Ishikawa (cell line): ENCODE measurements around the gene DGKI.

ENCODE experiments used
- CEBPB ChIP-seq: IDR thresholded peaks from 2 replicates; pipeline ENCODE4 v1.6.1; 2012
- CREB1 ChIP-seq: IDR thresholded peaks from 2 replicates; pipeline ENCODE4 v1.6.1; 2012; ENCODE audit warnings: low read depth
- EGR1 ChIP-seq: IDR thresholded peaks from 2 replicates; pipeline ENCODE4 v1.6.1; 2012
- EP300 ChIP-seq: IDR thresholded peaks from 2 replicates; pipeline ENCODE4 v1.6.1; 2012; ENCODE audit warnings: borderline replicate concordance
- FOXM1 ChIP-seq: IDR thresholded peaks from 2 replicates; pipeline ENCODE4 v1.6.1; 2012; ENCODE audit warnings: low read depth, borderline replicate concordance
- NFIC ChIP-seq: IDR thresholded peaks from 2 replicates; pipeline ENCODE4 v1.6.1; 2012
- RAD21 ChIP-seq: IDR thresholded peaks from 2 replicates; pipeline ENCODE4 v1.6.1; 2012; ENCODE audit warnings: low read depth
- TAF1 ChIP-seq: IDR thresholded peaks from 2 replicates; pipeline ENCODE4 v1.6.1; 2012; ENCODE audit warnings: low read depth, mild to moderate bottlenecking
- TCF12 ChIP-seq: IDR thresholded peaks from 2 replicates; pipeline ENCODE4 v1.6.1; 2012; ENCODE audit warnings: low read depth
- TEAD4 ChIP-seq: IDR thresholded peaks from 2 replicates; pipeline ENCODE4 v1.6.1; 2012
- YY1 ChIP-seq: IDR thresholded peaks from 2 replicates; pipeline ENCODE4 v1.6.1; 2012; ENCODE audit warnings: low read depth
- ZBTB7A ChIP-seq: IDR thresholded peaks from 2 replicates; pipeline ENCODE4 v1.6.1; 2012; ENCODE audit warnings: low read depth
- TF ChIP-seq, protein P1 (sequence below): IDR thresholded peaks from 2 replicates; pipeline ENCODE4 v1.6.1; 2012
- TF ChIP-seq, protein P2 (sequence below): IDR thresholded peaks from 2 replicates; pipeline ENCODE4 v1.6.1; 2012; ENCODE audit warnings: low read depth, mild to moderate bottlenecking
- TF ChIP-seq, protein P3 (sequence below): IDR thresholded peaks from 2 replicates; pipeline ENCODE4 v1.6.1; 2012

DGKI gene

DNA sequence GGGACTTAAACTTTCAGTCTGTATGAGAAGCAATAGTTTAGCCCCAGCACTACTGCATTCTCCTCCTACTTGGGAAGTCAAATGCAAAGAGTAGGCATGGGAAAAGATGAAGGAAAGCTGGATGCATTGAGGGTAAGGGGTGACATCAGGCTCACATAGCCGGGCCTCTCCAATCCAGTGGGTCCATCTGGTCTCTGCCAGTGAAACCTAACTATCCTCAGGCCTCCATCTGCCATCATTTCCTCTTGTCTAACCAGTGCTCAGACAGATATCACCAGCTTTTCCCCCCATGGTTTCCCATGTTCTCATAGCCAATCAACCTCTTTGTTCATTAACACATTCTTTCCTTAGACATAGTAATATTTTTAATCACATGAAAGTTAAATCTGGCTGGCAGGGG lies 118.3 kb downstream of the DGKI start:
- no peak for TF ChIP-seq EGR1
- TF ChIP-seq TCF12 = no peak
- TF ChIP-seq RAD21 = no peak
- no peak for TF ChIP-seq FOXM1
- TF ChIP-seq YY1 = no peak
- TF ChIP-seq, protein P1, sequence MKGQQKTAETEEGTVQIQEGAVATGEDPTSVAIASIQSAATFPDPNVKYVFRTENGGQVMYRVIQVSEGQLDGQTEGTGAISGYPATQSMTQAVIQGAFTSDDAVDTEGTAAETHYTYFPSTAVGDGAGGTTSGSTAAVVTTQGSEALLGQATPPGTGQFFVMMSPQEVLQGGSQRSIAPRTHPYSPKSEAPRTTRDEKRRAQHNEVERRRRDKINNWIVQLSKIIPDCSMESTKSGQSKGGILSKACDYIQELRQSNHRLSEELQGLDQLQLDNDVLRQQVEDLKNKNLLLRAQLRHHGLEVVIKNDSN = no peak

DNA sequence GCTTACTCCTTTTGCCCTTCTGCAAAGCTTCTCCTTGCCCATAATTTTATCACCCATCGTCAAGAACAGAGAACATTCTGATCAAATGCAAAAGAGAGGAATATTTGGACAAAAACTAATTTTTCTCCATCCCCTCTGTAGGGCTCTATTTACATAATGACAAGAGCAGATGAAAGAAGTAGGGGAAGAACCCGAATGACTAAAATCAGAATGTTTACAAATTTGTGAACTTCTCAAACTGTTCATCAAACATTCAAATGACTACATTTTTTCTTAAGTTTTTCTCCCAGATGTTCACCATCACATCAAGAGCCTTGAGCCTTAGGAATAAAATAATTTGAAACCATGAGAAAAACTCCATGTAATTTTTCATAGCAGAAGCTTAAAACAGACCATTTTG lies 119.4 kb downstream of the DGKI start:
- TF ChIP-seq CEBPB = no peak
- no peak for TF ChIP-seq EP300
- TF ChIP-seq RAD21 = no peak
- TF ChIP-seq NFIC = no peak
- no peak for TF ChIP-seq TAF1

DNA sequence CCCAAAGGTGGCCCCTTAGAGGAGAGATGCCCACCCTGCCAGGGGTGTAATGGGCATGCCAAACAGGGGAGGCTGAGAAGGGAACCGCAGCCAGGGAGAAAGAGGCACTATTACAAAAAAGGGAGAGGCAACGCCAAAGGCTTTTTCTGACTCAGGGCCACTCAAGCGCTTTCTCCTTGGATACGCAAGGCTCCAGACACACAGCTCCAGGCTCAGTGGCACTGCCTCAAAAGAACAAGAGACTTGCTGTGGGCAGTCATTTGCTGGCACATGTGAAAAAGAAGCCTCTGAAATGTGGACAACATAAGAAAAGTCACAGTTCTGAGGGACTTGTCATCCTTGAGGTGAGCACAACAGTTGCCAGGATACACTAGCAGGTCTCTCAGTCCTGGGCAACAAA lies 128.4 kb downstream of the DGKI start:
- TF ChIP-seq CEBPB = no peak
- TF ChIP-seq, protein P2, sequence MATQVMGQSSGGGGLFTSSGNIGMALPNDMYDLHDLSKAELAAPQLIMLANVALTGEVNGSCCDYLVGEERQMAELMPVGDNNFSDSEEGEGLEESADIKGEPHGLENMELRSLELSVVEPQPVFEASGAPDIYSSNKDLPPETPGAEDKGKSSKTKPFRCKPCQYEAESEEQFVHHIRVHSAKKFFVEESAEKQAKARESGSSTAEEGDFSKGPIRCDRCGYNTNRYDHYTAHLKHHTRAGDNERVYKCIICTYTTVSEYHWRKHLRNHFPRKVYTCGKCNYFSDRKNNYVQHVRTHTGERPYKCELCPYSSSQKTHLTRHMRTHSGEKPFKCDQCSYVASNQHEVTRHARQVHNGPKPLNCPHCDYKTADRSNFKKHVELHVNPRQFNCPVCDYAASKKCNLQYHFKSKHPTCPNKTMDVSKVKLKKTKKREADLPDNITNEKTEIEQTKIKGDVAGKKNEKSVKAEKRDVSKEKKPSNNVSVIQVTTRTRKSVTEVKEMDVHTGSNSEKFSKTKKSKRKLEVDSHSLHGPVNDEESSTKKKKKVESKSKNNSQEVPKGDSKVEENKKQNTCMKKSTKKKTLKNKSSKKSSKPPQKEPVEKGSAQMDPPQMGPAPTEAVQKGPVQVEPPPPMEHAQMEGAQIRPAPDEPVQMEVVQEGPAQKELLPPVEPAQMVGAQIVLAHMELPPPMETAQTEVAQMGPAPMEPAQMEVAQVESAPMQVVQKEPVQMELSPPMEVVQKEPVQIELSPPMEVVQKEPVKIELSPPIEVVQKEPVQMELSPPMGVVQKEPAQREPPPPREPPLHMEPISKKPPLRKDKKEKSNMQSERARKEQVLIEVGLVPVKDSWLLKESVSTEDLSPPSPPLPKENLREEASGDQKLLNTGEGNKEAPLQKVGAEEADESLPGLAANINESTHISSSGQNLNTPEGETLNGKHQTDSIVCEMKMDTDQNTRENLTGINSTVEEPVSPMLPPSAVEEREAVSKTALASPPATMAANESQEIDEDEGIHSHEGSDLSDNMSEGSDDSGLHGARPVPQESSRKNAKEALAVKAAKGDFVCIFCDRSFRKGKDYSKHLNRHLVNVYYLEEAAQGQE = no peak
- no peak for TF ChIP-seq TAF1
- TF ChIP-seq, protein P3, sequence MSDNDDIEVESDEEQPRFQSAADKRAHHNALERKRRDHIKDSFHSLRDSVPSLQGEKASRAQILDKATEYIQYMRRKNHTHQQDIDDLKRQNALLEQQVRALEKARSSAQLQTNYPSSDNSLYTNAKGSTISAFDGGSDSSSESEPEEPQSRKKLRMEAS = no peak
- no peak for TF ChIP-seq NFIC
- no peak for TF ChIP-seq EGR1
- TF ChIP-seq CREB1 = no peak
- TF ChIP-seq ZBTB7A = no peak

DNA sequence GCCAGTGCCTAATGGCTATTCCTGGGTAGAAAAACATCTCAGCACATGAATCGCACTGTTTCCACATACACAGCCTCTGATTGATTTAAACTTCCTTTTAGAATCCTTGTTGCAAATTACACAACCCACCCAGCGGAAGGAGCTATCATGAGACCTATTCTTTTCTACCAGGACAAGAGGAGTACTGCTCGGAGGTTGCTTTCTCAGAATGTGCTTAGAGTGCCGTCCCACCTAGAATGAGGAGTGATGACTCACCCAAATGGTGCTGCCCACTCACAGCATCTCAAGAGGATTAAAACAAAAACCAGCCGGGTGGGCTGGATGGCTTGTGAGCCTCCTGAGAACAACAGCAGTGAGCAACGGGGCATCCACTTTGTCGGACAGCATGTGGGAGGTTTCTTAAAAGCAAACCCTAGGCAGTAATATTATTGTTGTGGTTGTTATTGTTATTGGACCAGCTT lies 128.9 kb downstream of the DGKI start:
- TF ChIP-seq TEAD4 (no peak), EGR1 (no peak), NFIC (no peak), RAD21 (no peak), EP300 (no peak), TCF12 (no peak), CREB1 (no peak), YY1 (no peak), TAF1 (no peak), CEBPB (no peak), ZBTB7A (no peak), FOXM1 (no peak)
- TF ChIP-seq, protein P2 = no peak
- TF ChIP-seq, protein P1 = no peak
- TF ChIP-seq, protein P3 = no peak

DNA sequence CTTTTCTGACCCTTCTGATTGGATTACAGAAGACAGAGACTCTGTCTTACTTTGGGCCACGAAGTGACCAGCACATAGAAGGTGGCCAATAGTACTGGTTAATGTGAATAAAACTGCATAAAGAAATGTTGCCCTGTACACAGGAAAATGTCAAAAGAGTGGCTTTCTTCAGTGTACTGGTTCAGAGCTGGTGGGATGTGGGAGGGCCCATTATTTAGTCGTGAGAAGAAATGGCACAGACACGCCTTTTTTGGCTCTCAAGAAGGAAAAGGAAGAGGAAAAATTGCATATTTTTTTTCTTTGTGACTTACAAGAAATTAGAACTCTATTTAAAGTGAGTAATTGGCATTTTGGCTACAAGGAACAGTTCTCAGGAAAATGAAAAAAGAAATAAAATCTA lies 129.7 kb downstream of the DGKI start:
- TF ChIP-seq RAD21 (no peak), NFIC (no peak), CREB1 (no peak), EGR1 (no peak), EP300 (no peak), YY1 (no peak), TEAD4 (no peak), CEBPB (no peak), TAF1 (no peak), ZBTB7A (no peak)
- TF ChIP-seq, protein P1 = no peak
- TF ChIP-seq, protein P3 = no peak
- TF ChIP-seq, protein P2 = no peak
